ENCODE results near the gene PIK3R3. TPM values are rescaled to one million over a fixed set of nuclear protein-coding genes. Genes with fewer than 3 reads are reported as not detected.

Gene PIK3R3
- total and polyA plus RNA-seq, 9 of the 15 experiments (the other 6 are each of a cell fraction or from before 2014, with no cell fraction given) = 1.4 to 7.7 (median 4.6) TPM

DNA sequence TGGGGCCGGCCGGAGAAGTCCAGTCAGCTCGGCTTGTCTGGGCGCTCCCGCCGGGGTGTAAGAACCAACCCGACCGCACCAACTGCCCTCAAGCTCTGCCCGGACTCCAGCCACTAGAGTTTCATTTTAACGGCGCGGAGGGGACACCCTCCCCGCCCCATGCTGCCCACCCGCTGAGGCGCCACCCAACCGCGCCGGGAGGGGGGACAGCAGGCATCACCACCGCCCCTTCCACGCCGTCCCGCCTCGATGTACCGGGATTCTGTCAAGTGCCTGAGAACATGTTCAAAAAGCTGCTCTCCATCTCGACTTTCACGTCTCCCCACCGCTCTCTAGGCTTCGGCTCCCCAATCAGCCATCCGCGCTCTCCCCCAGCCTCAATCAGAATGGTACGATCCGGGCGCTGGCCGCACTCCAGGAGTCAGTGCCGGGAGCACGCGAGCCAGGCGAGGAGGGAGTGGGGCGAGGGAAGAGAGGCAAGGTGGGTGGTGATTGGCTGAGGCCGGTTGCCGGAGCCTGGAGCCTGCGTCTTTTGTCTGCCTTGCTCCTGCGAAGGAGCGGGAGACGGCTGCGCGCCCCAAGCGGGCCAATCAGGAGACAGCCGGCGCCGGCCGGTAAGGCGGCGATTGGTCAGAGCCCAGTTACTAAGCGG lies at the start of gene PIK3R3 (continued):
- TF ChIP-seq MYC (IDR thresholded peaks at IDR 0.05; ENCODE audit: low read depth, low read length) (peak; percentile 83; the same call in 1 of the 2 replicates), MYC (CRISPR knock-in tag; IDR thresholded peaks at IDR 0.05; ENCODE audit: borderline replicate concordance, low read depth) (peak; percentile 77; the same call in 1 of the 2 replicates), NR4A1 (CRISPR knock-in tag; IDR thresholded peaks at IDR 0.05) (no peak), NR4A1 (tag; IDR thresholded peaks at IDR 0.05) (peak; percentile 83), CREBBP (IDR thresholded peaks at IDR 0.05; ENCODE audit: low read depth, low read length) (no peak), ZBTB17 (CRISPR knock-in tag; IDR thresholded peaks at IDR 0.05) (0 out of 2 replicates have a peak, but pooled peaks have one; percentile 62), MYBL2 (IDR thresholded peaks at IDR 0.05; ENCODE audit: low read depth) (peak; percentile 58; the same call in 1 of the 2 replicates), MYBL2 (CRISPR knock-in tag; IDR thresholded peaks at IDR 0.05; ENCODE audit: borderline replicate concordance) (no peak), RBM39 (optimal IDR thresholded peaks at IDR 0.05; ENCODE audit: low read depth, low read length) (peak; percentile 18), ZNF507 (tag; conservative IDR thresholded peaks at IDR 0.05) (no peak), POLR2G (IDR thresholded peaks at IDR 0.05; ENCODE audit: low read depth, low read length) (peak; percentile 100), SIN3B (IDR thresholded peaks at IDR 0.05; ENCODE audit: low read depth) (0 out of 2 replicates have a peak, but pooled peaks have one; percentile 72), ZNF780A (CRISPR knock-in tag; IDR thresholded peaks at IDR 0.05) (no peak)
- TF ChIP-seq, protein P1, sequence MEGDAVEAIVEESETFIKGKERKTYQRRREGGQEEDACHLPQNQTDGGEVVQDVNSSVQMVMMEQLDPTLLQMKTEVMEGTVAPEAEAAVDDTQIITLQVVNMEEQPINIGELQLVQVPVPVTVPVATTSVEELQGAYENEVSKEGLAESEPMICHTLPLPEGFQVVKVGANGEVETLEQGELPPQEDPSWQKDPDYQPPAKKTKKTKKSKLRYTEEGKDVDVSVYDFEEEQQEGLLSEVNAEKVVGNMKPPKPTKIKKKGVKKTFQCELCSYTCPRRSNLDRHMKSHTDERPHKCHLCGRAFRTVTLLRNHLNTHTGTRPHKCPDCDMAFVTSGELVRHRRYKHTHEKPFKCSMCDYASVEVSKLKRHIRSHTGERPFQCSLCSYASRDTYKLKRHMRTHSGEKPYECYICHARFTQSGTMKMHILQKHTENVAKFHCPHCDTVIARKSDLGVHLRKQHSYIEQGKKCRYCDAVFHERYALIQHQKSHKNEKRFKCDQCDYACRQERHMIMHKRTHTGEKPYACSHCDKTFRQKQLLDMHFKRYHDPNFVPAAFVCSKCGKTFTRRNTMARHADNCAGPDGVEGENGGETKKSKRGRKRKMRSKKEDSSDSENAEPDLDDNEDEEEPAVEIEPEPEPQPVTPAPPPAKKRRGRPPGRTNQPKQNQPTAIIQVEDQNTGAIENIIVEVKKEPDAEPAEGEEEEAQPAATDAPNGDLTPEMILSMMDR (IDR thresholded peaks at IDR 0.05 in 2 of 3, conservative IDR thresholded peaks at IDR 0.05 in 1 of 3; ENCODE audit: insufficient read depth in 2 of 3, low read depth in 1 of 3, low read length in 3 of 3) = no peak; a peak in 1 of 6 replicates
- TF ChIP-seq, protein P2, sequence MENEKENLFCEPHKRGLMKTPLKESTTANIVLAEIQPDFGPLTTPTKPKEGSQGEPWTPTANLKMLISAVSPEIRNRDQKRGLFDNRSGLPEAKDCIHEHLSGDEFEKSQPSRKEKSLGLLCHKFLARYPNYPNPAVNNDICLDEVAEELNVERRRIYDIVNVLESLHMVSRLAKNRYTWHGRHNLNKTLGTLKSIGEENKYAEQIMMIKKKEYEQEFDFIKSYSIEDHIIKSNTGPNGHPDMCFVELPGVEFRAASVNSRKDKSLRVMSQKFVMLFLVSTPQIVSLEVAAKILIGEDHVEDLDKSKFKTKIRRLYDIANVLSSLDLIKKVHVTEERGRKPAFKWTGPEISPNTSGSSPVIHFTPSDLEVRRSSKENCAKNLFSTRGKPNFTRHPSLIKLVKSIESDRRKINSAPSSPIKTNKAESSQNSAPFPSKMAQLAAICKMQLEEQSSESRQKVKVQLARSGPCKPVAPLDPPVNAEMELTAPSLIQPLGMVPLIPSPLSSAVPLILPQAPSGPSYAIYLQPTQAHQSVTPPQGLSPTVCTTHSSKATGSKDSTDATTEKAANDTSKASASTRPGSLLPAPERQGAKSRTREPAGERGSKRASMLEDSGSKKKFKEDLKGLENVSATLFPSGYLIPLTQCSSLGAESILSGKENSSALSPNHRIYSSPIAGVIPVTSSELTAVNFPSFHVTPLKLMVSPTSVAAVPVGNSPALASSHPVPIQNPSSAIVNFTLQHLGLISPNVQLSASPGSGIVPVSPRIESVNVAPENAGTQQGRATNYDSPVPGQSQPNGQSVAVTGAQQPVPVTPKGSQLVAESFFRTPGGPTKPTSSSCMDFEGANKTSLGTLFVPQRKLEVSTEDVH (IDR thresholded peaks at IDR 0.05; ENCODE audit: low read depth, partially characterized antibody) = peak; percentile 70
- TF ChIP-seq, protein P3, sequence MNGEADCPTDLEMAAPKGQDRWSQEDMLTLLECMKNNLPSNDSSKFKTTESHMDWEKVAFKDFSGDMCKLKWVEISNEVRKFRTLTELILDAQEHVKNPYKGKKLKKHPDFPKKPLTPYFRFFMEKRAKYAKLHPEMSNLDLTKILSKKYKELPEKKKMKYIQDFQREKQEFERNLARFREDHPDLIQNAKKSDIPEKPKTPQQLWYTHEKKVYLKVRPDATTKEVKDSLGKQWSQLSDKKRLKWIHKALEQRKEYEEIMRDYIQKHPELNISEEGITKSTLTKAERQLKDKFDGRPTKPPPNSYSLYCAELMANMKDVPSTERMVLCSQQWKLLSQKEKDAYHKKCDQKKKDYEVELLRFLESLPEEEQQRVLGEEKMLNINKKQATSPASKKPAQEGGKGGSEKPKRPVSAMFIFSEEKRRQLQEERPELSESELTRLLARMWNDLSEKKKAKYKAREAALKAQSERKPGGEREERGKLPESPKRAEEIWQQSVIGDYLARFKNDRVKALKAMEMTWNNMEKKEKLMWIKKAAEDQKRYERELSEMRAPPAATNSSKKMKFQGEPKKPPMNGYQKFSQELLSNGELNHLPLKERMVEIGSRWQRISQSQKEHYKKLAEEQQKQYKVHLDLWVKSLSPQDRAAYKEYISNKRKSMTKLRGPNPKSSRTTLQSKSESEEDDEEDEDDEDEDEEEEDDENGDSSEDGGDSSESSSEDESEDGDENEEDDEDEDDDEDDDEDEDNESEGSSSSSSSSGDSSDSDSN (IDR thresholded peaks at IDR 0.05; ENCODE audit: borderline replicate concordance in 1 of 2, low read depth in 2 of 2, low read length in 2 of 2) = peak; percentile 53 to 86; a peak in 2 of 4 replicates
- TF ChIP-seq, protein P4, sequence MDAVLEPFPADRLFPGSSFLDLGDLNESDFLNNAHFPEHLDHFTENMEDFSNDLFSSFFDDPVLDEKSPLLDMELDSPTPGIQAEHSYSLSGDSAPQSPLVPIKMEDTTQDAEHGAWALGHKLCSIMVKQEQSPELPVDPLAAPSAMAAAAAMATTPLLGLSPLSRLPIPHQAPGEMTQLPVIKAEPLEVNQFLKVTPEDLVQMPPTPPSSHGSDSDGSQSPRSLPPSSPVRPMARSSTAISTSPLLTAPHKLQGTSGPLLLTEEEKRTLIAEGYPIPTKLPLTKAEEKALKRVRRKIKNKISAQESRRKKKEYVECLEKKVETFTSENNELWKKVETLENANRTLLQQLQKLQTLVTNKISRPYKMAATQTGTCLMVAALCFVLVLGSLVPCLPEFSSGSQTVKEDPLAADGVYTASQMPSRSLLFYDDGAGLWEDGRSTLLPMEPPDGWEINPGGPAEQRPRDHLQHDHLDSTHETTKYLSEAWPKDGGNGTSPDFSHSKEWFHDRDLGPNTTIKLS (IDR thresholded peaks at IDR 0.05; ENCODE audit: borderline replicate concordance, low read depth) = peak; percentile 87

Data from K562 (cell line).